ENCODE results near the gene ATP7B. TPM values are rescaled to one million over a fixed set of nuclear protein-coding genes. Genes with fewer than 3 reads are reported as not detected.

The ATP7B gene
- polyA plus RNA-seq, 3 donors = 17.7 to 19.0 (median 18.3) TPM

- DNase-seq (ENCODE audit: extremely low read depth in 1 of 11, low read depth in 9 of 11, low spot score in 4 of 11) = no peak
These were observed 79.0 kb downstream of the ATP7B start for GRCh38 chr13:51932231-51932630.

- no peak for DNase-seq (ENCODE audit: extremely low read depth in 1 of 11, low read depth in 9 of 11, low spot score in 4 of 11)
These were observed 79.6 kb downstream of the ATP7B start for GRCh38 chr13:51931606-51932005.

GRCh38 chr13:51929699-51930098 lies 81.6 kb downstream of the ATP7B start:
- DNase-seq (ENCODE audit: extremely low read depth in 1 of 11, low read depth in 9 of 11, low spot score in 4 of 11) = no peak

GRCh38 chr13:51928231-51928630 lies 83.0 kb downstream of the ATP7B start:
- no peak for DNase-seq (ENCODE audit: extremely low read depth in 1 of 11, low read depth in 9 of 11, low spot score in 4 of 11)

GRCh38 chr13:51927129-51927528 lies 84.1 kb downstream of the ATP7B start:
- no peak for DNase-seq (ENCODE audit: extremely low read depth in 1 of 11, low read depth in 9 of 11, low spot score in 4 of 11)

GRCh38 chr13:51926528-51926885 lies 84.7 kb downstream of the ATP7B start:
- no peak for DNase-seq (ENCODE audit: extremely low read depth in 1 of 11, low read depth in 9 of 11, low spot score in 4 of 11)

- DNase-seq (ENCODE audit: extremely low read depth in 1 of 11, low read depth in 9 of 11, low spot score in 4 of 11) = no peak
These were observed 85.3 kb downstream of the ATP7B start for GRCh38 chr13:51925865-51926527.

- DNase-seq (ENCODE audit: extremely low read depth in 1 of 11, low read depth in 9 of 11, low spot score in 4 of 11) = no peak
These were observed 86.3 kb downstream of the ATP7B start for GRCh38 chr13:51924756-51925544.

- no peak for DNase-seq (ENCODE audit: extremely low read depth in 1 of 11, low read depth in 9 of 11, low spot score in 4 of 11)
These were observed 87.2 kb downstream of the ATP7B start for GRCh38 chr13:51923983-51924539.

GRCh38 chr13:51922771-51923480 lies 88.3 kb downstream of the ATP7B start:
- DNase-seq (ENCODE audit: extremely low read depth in 1 of 11, low read depth in 9 of 11, low spot score in 4 of 11) = no peak

GRCh38 chr13:51921790-51922740 lies 89.2 kb downstream of the ATP7B start:
- peak in 1 of 11 donors; percentile 12 for DNase-seq (ENCODE audit: extremely low read depth in 1 of 11, low read depth in 9 of 11, low spot score in 4 of 11)

GRCh38 chr13:51920786-51921185 lies 90.5 kb downstream of the ATP7B start:
- DNase-seq (ENCODE audit: extremely low read depth in 1 of 11, low read depth in 9 of 11, low spot score in 4 of 11) = no peak

- DNase-seq (ENCODE audit: extremely low read depth in 1 of 11, low read depth in 9 of 11, low spot score in 4 of 11) = no peak
These were observed 91.0 kb downstream of the ATP7B start for GRCh38 chr13:51920267-51920666.

GRCh38 chr13:51919531-51919930 lies 91.7 kb downstream of the ATP7B start:
- no peak for DNase-seq (ENCODE audit: extremely low read depth in 1 of 11, low read depth in 9 of 11, low spot score in 4 of 11)

- no peak for DNase-seq (ENCODE audit: extremely low read depth in 1 of 11, low read depth in 9 of 11, low spot score in 4 of 11)
These were observed 94.3 kb downstream of the ATP7B start for GRCh38 chr13:51916962-51917361.

GRCh38 chr13:51916051-51916818 lies 95.0 kb downstream of the ATP7B start:
- DNase-seq (ENCODE audit: extremely low read depth in 1 of 11, low read depth in 9 of 11, low spot score in 4 of 11) = no peak

GRCh38 chr13:51914137-51914493 lies 97.1 kb downstream of the ATP7B start:
- no peak for DNase-seq (ENCODE audit: extremely low read depth in 1 of 11, low read depth in 9 of 11, low spot score in 4 of 11)

Measured in renal cortex interstitium (tissue), 11 donors.